ENCODE data around the gene GHRL.
"Not testable (repeated sequence)": the region's sequence is repeated elsewhere in the genome, so short reads cannot be mapped to it uniquely, and the experiment has no call there.

Gene GHRL

GRCh38 chr3:10322352-10322710, 29.6 kb upstream of the GHRL start:
- peak; percentile 47 to 56 (median 50) for DNase-seq

GRCh38 chr3:10321630-10322351, 29.0 kb upstream of the GHRL start:
- DNase-seq: no peak

GRCh38 chr3:10320320-10320677, 27.6 kb upstream of the GHRL start:
- DNase-seq: no peak

GRCh38 chr3:10319804-10320203, 27.1 kb upstream of the GHRL start:
- no peak for DNase-seq

- DNase-seq: no peak
Observed at GRCh38 chr3:10319251-10319650, 26.5 kb upstream of the GHRL start.

GRCh38 chr3:10317961-10318350, 25.2 kb upstream of the GHRL start:
- DNase-seq: no peak

GRCh38 chr3:10317311-10317960, 24.7 kb upstream of the GHRL start:
- no peak for DNase-seq

GRCh38 chr3:10315771-10316344, 23.1 kb upstream of the GHRL start:
- no peak for DNase-seq

- DNase-seq: no peak
Observed at GRCh38 chr3:10315101-10315500, 22.4 kb upstream of the GHRL start.

- no peak for DNase-seq
Observed at GRCh38 chr3:10312861-10313260, 20.1 kb upstream of the GHRL start.

- no peak for DNase-seq
Observed at GRCh38 chr3:10312391-10312790, 19.6 kb upstream of the GHRL start.

- DNase-seq: no peak
Observed at GRCh38 chr3:10311710-10312109, 19.0 kb upstream of the GHRL start.

GRCh38 chr3:10310578-10310977, 17.8 kb upstream of the GHRL start:
- DNase-seq: no peak

- no peak for DNase-seq
Observed at GRCh38 chr3:10309736-10310135, 17.0 kb upstream of the GHRL start.

GRCh38 chr3:10308678-10309077, 15.9 kb upstream of the GHRL start:
- DNase-seq: no peak

- no peak for DNase-seq
Observed at GRCh38 chr3:10306156-10306555, 13.4 kb upstream of the GHRL start.

- no peak for DNase-seq
Observed at GRCh38 chr3:10305331-10305902, 12.7 kb upstream of the GHRL start.

GRCh38 chr3:10304905-10305304, 12.2 kb upstream of the GHRL start:
- no peak for DNase-seq

GRCh38 chr3:10303785-10304184, 11.0 kb upstream of the GHRL start:
- no peak for DNase-seq

- no peak for DNase-seq
Observed at GRCh38 chr3:10303105-10303504, 10.4 kb upstream of the GHRL start.

GRCh38 chr3:10300087-10300486, 7.3 kb upstream of the GHRL start:
- no peak for DNase-seq

GRCh38 chr3:10299679-10300078, 6.9 kb upstream of the GHRL start:
- DNase-seq: no peak

- DNase-seq: no peak
Observed at GRCh38 chr3:10299175-10299574, 6.4 kb upstream of the GHRL start.

- not testable (repeated sequence) for DNase-seq
Observed at GRCh38 chr3:10298064-10298463, 5.3 kb upstream of the GHRL start.

All from suppressor macrophage treated with lipopolysaccharide for 1 hour (primary cell).